Activated CD8-positive, alpha-beta memory T cell treated with anti-CD3 and anti-CD28 coated beads, Interleukin-2, amount 50 U/mL, for 1 hour (primary cell): ENCODE data around the gene GPR153.
"Not testable (repeated sequence)": the region's sequence is repeated elsewhere in the genome, so short reads cannot be mapped to it uniquely, and the experiment has no call there.

Experiments used
- DNase-seq: peaks from one replicate; pipeline ENCODE4 v3.0.0-alpha.2; 2020; ENCODE audit errors: extremely low read depth

Gene GPR153

DNA sequence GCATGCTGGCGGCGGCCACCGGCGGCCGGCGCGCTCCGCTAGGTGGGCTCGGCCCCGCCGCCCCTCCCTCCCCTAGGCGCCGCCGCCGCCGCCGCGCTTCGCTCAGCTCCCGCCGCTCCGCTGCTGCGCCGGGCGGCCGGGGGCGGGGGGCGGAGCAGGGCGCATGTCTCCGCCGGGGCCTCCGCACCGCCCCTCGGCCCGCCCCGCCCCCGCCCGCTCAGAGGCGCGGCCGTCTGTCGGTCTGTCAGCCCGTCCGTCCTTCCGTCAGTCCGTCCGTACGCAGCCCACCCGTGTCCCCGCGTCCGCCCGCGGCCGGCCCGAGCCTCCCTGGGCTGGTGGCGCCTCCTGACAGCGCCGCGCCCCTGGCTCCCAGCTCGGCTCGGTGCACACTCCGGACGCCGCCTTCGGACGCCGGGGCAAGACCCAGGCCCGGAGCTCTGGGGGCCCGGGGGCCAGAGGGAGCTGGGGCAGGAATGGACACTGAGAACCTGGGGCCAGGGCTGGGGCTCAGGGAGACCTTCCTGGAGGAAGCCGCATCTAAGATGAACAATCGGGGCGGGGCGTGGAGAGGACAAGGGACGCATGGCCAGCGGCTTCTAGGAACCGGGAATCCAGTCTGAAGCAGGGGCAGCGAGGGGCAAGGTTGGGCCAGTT is at the start of gene GPR153:
Gene GPR153 (minus strand): TSS at position 138 of the 654 bp plus-strand sequence. CDS start 6,193 bp downstream, outside the sequence.
- no peak for DNase-seq

DNA sequence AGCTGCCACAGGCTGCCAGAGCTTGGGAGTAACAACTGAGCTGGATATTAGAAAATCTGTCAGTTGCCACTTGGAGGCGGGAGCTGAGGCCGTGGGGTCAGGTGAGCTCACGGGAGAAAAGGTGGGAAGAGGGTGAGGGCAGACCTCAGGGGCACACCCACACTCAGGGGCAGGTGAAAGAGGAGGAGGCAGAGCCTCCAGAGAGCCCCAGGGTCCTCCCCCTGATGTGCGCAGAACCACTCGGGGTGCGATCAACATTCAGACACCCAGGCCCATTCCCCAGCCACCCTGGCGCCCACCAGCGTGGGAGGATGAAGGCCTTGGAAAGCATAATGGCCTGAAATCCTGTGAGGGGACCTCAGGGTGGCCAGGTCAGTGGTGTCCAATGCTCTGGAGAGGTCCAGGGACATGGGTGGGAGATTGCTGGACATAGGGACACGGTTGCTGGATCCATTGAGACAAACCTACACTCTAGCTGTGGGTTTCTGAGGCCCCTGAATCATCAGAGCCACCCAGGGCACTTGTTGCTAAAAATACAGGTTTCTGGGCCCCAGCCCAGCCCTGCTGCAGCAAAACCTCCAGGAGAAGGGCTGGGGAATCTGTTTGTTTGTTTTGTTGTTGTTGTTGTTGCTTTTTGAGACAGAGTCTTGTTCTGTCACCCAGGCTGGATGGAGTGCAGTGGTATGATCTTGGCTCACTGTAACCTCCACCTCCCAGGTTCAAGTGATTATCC is 49.4 kb upstream of the GPR153 start:
- no peak for DNase-seq

DNA sequence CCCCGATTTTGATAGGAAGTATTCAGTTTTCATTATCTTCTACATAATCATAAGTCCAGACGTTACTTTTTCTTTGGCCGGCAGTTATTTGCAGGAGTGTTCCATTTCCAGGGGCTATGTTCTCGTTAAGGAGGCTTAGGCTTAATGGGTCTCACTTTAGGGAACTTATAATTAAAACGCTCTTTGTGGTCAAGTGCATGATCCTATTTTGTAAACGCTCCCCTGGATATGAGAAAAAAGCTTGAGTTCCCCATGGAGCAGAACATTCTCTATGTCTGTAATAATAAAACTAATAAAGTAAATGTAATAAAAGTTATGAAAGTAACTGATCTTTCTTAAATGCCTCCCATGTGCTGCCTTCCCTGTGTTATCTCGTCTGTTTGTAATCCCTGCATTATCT is 48.7 kb upstream of the GPR153 start:
- DNase-seq = no peak

DNA sequence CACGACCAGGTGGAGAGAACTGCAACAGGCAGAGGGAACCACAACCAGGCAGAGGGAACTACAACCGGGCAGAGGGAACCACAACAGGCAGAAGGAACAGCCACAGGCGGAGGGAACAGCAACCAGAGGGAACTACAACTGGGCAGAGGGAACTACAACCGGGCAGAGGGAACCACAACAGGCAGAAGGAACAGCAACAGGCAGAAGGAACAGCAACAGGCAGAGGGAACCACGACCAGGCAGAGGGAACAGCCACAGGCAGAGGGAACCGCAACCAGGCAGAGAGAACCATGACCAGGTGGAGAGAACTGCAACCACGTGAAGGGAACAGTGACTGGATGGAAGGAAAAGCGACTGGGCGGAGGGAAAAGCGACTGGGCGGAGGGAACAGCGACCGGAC is 47.6 kb upstream of the GPR153 start:
- no peak for DNase-seq

DNA sequence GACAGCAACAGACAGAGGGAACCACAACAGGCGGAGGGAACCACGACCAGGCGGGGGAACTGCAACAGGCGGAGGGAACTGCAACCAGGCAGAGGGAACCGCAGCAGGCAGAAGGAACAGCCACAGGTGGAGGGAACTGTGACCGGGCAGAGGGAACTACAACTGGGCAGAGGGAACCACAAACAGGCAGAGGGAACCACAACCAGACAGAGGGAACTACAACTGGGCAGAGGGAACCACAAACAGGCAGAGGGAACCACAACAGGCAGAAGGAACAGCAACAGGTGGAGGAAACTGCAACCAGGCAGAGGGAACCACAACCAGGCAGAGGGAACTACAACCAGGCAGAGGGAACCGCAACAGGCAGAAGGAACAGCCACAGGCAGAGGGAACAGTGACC is 46.8 kb upstream of the GPR153 start:
- not testable (repeated sequence) for DNase-seq

DNA sequence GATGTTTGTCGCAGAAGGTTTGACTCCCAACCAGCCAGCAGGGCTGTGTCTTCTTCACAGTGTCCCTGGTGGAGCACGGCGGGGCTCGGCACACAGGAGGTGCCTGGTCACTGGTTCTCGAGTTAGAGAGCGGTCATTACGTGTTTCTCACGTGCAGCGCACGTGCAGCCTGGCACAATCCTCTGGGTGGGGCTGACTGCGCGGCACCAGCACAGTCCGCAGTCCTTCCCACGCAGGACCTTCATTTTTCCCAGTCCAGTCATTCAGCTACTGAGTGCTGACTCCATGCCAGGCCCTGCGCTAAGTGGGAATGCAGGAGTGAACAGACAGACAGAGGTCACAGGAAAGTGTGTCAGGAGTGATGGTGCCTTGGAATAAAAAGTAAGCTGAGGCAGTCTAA is 46.2 kb upstream of the GPR153 start:
- DNase-seq = no peak

DNA sequence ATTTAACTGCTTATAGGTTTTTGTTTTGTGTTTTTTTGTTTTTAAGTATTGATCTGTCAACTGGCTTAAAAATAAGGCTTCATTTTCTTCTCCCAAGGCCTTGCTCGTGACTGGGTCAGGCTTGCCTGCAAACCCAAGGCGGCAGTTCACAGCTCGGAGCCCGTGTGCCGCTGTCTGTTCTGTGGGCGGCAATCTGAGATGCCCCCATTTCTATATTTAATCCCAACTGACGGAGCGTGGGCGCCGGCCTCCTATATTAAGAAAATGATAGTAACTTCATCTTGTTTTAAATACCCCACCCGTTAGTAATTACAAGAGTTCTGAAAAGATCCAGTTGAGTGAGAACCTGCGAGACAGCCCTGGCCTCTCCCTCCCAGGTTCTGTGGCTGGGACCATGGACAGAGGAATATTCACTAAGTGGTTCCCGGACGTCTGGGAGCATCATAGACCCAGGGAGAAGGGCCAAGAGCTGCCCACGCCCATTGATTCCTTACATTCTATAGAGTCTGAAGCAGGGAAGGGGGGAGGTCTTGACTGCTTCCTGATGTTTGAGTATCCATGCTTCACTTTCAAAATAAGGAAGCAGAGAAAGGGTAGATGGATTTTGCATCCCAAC is 42.6 kb upstream of the GPR153 start:
- no peak for DNase-seq

DNA sequence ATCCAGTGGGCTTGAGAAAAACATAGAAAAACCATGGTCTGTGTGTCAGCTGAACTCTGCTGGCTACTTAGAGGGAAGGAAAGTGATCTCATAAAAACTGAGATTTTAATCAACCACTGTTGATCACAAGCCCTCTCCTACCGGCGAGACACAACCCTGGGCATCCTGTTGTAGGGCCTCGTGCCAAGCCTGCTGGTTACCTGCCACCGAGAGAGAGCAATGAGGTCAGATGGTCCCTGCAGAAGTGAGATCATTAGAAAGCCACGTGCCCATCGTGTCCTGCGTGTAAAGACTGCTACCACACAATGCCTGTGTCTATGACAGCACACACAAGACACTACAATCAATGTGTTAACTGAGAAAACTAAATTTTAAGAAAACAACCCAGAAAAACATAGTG is 41.7 kb upstream of the GPR153 start:
- no peak for DNase-seq

DNA sequence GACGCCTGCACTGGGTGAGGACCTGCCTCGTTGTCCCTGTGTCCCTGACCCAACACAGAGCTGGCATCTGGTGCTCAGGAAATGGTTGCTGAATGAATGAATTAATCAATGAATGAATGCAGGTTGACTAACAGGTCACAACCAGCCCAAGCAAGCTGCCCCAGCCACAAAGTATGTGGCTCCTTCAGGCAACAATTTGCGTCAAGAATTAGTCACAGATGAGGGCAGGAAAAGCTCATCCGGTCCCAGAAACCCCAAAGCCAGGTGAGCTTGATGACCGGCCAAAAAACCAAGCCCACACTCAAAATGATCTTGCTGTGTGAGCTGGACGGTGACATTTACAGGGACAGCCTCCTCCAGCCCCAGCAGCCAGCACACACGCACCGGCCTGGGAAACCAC is 40.6 kb upstream of the GPR153 start:
- no peak for DNase-seq

DNA sequence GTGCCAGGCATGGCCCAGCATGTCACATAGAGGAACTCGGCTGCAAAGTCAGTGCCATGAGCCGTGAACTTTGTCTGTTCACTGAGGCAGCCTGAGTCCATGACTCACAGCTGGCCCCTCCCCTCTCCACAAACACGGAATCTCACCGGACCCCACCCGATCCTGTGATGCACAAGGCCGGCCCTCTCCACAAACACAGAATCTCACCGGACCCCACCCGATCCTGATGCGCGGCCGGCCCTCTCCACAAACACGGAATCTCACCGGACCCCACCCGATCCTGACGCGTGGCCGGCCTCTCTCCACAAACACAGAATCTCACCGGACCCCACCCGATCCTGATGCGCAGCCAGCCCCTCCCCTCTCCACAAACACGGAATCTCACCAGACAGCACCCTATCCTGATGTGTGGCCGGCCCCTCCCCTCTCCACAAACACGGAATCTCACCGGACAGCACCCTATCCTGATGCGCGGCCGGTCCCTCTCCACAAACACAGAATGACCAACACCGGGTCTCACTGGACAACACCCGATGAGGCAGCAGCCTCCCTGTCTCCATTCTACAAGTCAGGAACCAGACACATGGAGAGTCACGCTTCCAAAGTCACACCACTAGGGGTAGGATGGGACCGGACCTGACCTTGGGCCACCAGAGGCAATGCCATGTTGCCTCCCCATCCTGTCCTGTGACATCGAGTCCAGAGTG is 39.6 kb upstream of the GPR153 start:
- DNase-seq = no peak

DNA sequence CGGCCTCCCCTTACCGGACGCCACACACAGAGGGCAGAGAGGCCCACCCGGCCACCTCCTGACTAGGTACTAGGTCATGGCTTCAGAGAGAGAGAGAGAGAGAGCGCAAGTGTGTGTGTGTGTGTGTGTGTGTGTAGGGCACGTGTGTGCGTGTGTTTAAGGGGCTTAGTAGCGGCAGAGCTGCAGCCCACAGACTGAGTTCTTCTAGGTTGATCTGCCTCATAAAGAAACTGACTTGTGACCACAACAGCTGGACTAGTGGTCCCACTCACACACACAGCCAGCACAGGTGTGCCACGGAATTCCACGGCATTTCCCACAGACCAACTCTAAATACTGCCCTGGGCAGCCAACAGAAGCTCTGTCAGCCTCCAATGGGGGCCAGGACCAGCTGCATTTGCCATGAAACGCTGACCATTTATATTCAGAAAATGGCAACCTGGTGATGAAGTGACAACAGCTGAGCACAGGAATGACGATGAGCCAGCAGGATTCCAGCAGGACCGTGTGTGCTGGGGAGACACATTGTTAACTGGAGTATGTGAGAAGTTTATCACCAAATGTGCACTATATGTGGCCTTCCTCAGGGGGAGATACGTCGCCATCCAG is 38.8 kb upstream of the GPR153 start:
- no peak for DNase-seq

DNA sequence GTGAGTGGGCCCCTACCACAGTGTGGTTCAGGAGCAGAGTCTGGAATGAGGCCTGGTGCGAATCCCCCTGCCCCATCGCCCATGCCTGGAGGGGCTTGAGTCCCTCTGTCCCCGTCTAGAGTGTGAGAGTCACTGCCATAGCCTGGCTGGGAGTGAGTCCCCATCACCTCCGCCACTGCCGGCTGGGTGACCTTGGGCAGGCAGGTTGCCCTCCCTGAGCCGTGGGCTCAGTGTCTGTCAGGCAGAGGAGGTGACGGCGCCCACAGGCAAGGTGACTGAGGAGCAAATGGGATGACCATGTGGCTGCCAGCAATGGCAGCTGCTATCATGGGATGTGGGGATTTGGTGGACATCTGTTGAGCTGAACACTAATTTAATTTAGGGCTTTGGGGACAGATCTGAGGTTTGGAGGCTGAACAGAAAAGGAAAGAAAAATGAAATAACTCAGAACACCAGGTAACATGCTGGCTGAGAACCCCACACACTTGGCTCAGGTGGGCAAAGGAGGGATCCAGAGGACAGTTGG is 38.1 kb upstream of the GPR153 start:
- DNase-seq = no peak

DNA sequence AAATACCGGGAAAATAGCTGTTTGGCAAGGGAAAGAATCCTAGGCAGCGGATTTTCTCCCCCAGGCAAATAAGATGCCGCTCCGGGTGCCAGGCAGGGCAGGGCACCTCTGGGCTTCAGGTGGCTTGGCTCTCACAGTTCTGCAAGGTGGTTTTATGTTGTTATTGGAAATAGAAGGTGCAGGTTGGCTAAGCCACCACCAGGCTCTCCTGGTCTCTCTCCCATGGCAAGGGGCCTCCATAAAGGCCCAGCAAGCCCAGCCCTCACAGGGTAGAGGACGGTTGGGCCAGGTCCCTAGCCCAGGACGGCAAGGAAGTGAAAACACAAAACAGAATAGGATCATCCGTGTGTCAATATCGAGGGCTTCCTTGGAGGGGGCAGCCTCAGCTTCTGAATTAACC is 37.6 kb upstream of the GPR153 start:
- no peak for DNase-seq

DNA sequence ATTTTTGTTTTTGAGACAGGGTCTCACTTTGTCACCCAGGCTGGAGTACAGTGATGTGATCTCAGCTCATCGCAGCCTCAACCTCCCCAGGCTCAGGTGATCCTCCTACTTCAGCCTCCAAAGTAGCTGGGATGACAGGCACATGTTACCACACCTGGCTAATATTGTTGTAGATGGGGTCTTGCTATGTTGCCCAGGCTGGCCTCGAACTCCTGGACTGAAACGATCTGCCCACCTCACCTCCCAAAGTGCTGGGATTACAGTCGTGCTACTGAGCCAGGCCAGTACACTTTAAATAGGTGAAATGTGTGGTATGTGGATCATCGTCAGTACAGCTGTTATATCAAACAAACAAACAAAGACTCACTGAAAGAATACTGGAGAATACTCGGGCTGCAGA is 35.0 kb upstream of the GPR153 start:
- DNase-seq = no peak

DNA sequence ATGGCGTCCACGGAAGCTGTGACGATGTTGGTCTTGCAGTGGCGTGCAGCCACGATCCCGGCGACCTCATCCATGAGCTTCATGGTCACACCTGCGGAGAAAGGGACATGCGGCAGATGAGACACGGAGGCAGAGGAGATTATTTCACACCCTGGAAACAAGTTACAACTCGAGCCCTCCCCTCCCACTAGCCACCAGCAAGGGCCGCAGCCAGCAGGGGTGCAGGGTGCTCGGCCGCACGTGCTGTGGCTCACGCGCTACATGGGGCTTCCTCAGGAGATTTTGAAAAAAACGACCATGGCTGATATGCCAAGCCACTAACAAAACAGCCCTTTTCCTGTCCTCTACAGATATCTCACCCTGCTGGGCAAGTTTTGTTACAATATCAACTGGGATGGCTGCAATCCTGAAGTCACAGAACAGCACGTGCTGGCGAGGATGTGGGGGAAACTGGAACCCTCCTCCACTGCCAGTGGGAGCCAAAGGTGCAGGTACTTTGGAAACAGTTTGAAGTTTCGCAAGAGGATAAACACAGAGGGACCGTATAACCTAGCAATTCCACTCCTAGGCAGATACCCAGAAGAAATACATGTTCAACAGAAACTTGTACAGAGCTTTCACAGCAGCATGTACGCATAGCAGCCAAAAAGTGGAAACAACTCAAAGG is 34.1 kb upstream of the GPR153 start:
- no peak for DNase-seq

DNA sequence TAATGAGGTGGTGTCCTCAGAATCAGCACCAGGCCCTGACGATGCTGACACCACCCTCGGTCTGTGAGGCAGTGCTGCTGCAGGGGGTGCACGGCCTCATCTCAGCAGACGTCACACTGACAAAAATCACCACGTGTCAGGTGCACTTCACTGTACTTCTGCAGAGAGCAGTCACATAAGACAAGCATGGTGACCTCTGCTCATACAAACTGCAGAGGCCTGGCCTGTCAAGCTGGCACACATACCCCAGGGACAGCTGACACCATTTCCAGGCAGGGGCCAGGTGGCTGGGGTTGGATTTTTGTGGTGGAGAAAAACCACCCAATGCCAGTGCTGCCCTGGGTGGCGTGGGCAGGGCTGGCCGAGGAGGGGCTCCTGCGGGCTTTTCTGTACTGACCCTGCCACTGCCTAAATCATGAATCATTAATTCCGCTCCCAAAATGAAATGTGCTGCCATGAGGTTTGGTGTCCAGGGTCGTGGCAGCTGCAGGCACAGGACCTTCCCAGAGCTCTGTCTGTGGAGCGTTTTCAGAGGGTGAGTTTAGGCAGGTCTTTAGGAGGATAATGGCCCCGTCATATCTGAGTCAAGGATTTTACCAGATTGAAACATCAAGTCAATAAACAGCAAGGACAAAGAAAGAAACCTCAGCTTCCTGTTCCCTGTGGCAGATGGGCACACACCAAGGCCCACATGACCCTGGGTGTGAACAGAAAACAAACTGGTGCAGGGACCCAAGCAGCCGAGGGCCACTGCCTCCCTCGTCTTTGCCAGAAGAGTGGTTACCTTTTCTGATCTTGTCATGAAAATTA is 33.4 kb upstream of the GPR153 start:
- DNase-seq = no peak

DNA sequence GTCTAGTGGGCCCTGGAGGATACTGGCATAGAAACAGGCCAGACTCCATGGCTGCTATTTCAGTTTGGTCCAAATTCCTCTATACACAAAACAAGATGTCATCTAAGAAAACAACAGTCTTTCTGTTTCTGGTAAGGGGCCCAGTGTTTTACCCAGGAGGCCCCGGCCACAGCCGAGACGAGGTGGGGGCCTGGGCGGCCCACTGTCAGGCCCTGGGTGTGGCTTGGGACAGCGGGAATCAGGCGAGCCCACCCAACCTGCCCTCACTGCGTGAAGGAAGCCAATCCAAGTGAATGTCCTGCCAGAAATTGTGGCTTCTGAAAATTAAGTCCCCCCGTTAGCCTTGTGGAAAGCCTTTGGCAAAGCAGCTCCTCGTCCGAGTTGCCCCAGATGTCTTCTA is 31.2 kb upstream of the GPR153 start:
- DNase-seq = no peak

DNA sequence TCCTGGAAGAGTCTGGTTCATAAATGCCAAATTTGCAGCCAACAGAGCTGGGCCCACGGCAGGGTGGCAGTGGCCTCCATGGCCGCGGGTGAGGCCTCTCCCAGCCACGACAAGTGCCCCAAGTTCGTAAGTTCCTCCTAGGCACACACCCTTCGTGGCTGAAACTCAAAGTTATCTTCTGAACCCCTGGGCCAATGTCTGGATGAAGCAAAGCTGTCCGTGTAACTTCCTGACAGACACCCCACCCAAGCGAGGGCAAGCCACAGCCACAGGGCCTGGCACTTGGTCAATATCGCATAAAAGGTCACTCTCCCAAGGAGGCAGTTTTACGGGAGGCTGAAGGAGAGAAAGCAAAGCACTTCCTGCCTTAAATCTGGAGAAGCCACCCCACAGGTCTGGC is 27.8 kb upstream of the GPR153 start:
- DNase-seq = no peak

DNA sequence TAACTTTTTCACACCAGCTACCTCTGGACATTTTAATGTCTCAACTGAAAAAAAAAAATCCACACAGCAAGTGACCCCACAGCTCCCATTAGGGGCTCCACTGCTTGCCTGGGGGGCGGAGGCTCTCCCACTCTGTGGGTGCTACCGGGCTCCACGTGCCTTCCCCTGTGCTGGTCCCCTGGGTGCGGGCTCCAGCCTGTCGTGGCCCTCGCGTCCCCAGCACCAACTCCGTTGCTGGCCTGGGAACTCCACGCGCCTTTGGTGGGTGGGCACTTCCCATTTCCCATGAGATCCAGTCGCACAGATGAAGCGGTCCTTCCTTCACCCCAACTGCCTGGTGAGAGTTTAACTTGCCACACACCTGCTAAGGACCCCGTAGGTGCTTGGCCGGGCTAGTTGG is 27.1 kb upstream of the GPR153 start:
- DNase-seq = no peak

DNA sequence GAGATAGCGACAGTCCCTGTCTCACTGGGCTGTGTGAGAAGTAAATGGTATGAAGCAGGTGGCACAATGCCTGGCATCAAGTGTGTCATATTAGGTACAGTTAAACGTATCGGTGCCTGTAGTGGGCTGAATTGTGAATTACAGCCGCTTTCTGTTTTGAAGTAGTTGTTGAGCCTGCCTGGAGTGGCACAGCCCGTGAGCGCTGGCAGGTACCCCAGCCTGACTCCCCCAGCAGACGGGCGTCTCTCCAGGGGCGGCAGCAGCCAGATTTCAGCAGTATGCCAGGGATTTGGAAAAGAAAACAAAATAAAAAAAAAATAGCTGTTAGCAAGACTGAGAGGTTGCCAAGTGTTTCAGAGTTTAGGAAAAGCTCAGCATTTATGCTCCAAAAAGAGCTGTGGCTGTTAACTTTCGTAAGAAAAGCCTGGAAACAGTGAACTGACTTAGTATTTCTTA is 26.6 kb upstream of the GPR153 start:
- DNase-seq = no peak
